HG02943 (cell line): ENCODE data around the gene WDR6.
A peak's percentile ranks its signal among the peaks of the same experiment; 100 is the strongest.

Experiments used
- ATAC-seq: cut with Tn5 transposase; IDR thresholded peaks from one replicate; pipeline ENCODE4 v1.9.1; 2021; ENCODE audit warnings: mild to moderate bottlenecking, low read depth, moderate library complexity; ENCODE audit not compliant: unreplicated experiment

WDR6 gene

DNA sequence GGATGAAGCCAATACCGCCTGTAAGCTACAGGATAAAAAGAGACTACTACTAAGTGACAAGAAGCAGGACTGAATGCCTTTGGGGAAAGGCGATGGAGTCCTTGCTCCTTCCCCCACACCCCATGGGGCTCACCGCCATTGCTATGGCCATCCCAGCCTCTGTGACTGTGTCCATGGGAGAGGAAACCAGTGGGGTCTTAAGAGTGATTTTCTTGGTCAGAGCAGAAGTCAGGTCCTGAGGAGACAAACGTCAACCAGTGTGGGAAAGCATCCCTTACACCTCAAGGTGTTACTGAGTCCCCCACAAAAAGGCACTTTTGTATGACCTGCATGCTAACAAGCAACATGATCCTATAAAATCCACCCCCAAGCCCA is 21.1 kb downstream of the WDR6 start:
- no peak for ATAC-seq

DNA sequence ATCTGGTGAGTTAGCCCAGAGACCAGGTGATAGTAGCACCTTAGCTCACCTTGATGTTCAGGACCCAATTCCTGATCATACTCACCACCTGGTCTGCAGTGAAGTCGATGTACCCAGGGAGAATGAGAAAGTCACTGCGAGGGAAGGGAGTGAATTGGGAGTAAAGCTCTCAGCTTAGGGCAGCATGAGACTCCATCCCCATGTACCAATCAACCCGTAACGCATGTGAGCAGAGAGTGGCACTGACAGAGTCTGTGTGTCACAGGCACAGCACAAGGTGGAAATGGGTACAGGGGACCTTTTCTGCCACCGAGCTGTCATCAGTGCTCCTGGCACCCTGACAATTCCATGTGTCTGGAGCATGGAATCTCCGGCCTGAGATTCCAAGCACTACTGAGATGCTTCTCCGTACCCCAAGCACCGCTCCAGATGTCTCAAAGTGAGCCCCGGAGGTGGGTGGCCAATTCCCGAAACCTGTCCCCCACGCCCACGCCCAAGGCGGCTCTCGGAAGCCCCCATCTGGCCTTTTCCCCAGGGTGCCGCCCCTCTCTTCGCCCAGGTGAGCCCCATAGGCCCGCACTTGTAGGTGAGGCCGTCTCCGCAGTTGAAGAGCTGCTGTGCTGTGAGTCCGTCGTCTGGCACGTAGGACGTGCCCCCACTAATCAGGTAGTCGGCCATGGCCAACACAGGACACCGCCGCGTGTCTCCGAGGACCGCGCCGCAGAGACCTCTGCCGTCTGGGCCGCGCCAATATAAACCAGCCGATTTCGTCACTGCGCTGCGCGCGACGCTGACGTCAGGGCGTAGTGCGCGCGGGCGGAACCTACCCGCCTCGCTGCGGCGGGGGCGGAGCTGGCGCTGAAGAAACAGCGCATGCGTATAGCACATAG is 21.7 kb downstream of the WDR6 start, which contains the start of gene IMPDH2:
IMPDH2 (minus strand) TSS at position 726 of the 890 bp plus-strand sequence; CDS start at position 678, 48 bp downstream.
- ATAC-seq = peak; percentile 83

DNA sequence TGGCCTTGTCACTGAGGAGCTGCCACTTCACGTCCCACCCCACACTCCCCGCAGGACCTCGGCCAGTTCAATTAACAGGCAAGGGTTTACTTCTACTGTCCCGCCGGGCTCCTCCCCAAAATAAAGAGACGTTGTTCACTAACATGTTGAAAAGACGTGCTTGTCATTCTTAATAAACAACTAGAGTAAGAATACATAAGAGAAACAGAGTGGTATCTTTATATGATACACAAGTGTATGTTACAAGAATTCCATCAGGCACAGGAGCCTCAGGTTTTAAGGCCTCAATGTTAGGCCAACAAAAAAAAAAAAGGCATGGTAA is 22.3 kb downstream of the WDR6 start:
- ATAC-seq = no peak

DNA sequence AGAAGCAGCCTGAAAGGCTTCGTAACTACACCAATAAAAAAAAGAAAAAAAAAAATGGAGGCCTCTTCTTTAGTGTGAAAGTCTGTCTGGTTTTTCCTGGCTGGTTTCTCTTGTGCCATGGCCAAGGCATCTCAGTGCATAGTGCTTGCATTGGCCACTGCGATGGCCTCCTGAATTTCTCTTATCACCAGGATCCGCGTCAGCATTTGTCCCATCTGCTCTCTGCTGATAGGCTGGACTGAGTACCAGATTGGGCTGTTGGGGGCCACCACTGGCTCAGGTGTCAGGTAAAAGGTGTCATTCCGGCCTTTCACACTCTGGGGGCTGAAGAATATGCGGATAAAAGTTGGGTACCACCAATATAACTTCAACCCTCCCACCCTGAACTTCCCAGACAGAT is 23.1 kb downstream of the WDR6 start:
- ATAC-seq = no peak

DNA sequence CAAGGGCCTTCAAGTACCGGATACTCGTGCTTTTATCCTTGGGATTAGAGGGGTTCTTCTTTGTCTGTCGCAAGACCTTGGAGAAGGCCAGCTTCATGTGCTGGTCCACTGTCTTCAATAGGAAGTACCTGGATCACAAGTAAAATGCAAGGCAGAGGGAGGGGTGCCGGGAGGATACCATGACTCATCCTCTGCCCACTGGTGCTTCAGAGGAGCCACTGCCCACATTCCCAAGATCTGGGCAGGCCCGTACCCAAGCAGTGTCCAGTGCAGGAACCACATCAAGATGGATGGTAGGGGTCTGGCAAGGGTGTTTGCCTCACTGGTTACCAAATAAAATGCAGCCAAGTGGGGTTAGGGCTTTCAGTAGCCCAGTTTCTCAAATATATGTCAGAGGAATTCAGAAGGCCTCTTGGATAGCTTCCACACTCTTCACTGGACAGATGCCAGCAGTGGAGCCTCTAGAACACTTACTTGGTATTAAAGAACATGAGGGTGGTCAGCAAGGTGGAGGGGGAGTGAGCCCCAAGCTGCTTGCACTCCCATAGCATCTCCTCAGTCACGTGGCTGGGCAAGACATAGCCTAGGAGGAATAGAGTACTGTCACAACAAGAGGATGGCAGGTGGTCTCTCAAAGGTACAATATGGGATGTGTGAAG is 25.6 kb downstream of the WDR6 start:
- ATAC-seq = no peak

DNA sequence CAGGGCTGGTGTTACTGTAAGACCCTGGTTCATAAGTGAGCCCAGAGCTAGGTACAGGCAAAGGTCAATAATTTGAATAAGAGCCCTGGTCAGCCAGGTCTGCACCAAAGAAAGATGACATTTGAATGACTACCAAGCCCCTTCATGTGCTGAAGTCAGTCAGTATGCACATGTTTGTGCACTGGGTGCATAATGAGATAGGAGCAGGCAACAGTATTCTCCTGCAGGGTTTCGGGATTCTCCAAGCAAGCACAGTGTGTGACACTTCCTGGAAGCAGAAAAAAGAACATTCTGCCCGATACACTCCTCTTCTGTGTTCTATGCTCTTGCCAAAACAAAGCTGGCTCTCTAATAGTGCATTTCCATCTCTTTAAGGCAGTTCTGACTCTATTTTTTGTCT is 27.5 kb downstream of the WDR6 start:
- no peak for ATAC-seq

DNA sequence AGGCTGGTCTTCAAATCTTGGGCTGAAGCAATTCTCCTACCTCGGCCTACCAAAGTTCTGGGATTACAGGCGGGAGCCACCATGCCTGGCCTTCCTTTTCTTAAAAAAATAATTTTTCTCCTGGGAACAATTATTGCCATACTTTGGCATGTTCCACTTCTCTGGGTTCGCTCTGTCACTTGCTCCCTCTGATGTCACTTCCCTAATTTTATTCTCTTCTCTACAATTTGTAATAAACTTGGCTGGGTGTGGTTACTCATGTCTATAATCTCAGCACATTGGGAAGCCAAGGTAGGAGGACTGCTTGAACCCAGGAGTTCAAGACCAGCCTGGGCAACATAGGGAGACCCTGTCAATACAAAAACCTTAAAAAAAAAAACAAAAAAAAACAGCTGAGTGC is 28.1 kb downstream of the WDR6 start:
- no peak for ATAC-seq

DNA sequence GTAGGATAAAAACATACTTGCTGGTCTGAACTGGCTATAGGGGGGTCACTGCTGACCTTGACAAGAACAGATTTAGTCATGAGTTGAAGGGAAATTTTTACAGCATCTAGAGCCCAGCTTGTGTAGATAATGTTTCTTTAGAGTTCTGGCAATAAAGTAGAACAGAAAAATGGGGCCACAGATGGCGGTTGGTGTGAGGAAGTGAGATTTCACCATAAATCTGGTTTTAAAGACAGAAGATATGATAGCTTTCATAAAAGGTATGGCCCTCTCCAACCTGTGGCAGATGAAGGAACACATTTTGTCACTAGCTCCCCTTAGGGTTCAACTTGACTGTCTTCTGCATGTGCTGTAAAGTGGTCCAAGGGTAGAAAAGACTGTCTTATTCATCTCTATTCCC is 46.4 kb downstream of the WDR6 start:
- ATAC-seq = no peak

DNA sequence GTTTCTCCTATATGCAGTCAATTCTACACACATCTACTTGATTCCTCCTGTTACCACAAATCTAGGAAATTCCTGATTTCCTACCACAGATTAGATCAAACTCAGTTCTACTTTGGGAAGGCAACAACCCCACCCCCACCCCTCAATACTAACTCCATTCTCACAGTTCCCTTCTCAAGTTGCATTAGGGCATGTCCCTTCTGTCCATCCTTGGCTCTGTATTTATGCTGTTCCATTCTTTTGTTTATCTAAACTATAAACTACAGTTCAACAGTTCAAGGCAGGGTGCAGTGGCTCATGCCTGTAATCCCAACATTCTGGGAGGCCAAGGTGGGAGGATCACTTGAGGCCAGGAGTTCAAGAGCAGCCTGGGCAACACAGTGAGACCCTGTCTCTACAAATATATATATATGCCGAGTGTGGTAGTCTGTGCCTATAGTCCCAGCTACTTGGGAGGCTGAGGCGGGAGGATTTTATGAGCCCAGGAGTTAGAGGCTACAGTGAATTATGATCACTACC is 47.2 kb downstream of the WDR6 start:
- no peak for ATAC-seq

DNA sequence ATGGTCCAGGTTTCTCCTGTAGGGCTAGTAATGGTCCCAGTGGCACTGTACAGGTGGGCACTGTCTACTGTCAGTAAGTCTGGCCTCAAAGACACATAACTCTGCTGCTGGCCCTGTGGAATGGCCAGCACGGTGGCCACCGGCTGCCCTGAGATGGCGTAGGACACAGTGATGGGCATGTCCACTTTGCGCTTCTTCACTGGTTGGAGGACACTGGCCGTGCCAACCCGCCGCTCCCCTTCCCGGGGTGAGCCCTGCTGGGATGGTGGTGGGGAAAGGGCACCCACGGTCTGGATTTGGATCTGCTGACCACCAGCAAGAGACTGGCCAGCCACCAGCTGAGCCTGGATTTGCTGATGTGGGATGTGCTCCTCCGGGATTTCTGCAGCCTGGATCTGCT is 50.1 kb downstream of the WDR6 start:
- ATAC-seq = no peak

DNA sequence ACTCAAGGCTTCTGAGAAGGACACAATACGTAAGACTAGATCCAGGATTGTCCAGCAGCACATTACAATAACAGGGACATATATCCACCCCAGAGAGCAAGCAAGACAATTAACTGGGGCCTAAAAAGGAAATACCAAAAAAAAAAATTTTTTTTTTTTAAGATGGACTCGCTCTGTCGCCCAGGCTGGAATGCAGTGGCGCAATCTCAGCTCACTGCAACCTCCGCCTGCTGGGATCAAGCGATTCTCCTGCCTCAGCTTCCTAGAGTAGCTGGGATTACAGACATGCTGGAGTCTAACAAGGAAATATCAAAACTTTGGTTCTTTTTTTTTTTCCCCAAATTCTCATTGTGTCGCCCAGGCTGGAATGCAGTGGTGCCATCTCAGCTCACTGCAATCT is 50.8 kb downstream of the WDR6 start:
- ATAC-seq = no peak
